GM21619 (cell line): ENCODE data around the gene GH2.
"Not testable (repeated sequence)": the region's sequence is repeated elsewhere in the genome, so short reads cannot be mapped to it uniquely, and the experiment has no call there.

ENCODE experiments used
- ATAC-seq: cut with Tn5 transposase; IDR thresholded peaks from one replicate; pipeline ENCODE4 v1.9.1; 2021; ENCODE audit not compliant: unreplicated experiment

GH2 gene

DNA sequence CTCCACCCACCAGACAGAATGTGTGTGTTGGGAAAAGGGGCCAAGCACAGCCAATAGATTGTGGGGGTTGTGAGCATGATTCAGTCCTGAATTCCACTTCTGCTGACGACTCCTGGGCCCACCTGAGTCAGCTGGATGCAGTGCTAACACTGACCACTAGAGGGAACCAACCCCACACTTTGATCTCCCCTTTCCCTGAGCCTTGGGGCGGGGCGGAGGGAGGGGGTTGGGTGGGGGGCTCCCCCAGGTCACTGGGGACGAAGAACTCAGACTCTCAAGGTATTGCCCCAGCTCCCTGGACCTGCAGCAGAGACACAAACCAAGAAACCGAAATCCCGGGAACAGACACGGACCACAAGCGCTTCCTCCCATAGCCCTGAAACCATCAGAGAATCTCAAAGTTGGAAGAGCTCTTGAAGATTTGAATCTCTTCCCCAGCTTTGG, 29.9 kb upstream of the GH2 start:
- ATAC-seq = no peak

DNA sequence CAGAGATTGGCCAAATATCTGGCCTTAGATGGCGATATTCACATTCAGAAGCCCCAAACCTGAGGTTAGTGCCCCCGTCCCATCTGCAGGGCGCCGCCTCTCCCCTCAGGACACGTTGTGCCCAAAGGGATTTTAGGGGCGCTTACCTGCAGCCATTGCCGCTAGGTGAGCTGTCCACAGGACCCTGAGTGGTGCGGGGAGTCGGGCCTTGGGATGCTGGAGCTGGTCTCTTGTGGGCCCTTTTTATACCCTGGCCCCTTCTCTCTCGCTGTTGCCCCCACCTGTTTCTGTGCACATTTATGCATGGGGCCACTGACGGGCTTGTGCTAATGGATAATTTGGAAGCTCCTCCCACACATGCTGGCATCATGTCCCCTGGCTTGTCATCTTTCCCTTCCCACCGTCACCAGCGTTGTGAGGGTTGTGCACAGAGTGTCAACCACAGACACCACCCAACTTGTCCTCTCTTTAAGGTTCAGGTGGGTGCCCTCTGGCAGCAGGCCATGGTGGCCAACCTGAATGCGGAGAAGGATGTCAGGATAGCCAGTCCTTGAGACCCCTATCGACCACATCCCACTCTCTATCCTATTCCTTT, 29.4 kb upstream of the GH2 start, which contains the start of gene CSHL1:
TSS of gene CSHL1 (minus strand) at position 218 of the 595 bp plus-strand sequence. CDS start at position 156, 62 bp downstream.
- no peak for ATAC-seq

DNA sequence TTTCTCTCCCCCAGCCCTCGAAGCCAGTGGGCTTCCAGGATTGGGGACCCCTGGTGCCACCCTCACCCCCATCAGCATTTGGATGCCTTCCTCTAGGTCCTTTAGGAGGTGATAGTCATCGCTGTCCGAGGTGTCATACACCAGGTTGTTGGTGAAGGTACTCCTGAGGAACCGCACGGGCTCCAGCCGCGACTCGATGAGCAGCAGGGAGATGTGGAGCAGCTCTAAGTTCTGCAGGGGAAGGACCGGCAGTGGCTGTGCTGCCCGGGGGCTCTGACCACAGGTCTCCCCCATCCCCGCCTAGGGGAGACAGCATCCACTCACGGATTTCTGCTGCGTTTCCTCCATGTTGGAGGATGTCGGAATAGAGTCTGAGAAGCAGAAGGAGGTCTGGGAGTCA, 28.4 kb upstream of the GH2 start:
- ATAC-seq = no peak

DNA sequence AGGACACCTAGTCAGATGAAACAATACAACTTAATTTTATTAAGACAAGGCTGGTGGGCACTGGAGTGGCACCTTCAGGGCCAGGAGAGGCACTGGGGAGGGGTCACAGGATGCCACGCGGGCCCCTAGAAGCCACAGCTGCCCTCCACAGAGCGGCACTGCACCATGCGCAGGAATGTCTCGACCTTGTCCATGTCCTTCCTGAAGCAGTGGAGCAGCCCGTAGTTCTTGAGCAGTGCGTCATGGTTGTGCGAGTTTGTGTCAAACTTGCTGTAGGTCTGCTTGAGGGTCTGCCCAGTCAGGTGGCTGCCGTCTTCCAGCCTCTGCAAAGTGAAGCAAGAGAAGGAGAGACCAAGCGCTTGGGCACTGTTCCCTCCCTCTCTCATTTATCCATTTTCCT, 27.8 kb upstream of the GH2 start:
- not testable (repeated sequence) for ATAC-seq

DNA sequence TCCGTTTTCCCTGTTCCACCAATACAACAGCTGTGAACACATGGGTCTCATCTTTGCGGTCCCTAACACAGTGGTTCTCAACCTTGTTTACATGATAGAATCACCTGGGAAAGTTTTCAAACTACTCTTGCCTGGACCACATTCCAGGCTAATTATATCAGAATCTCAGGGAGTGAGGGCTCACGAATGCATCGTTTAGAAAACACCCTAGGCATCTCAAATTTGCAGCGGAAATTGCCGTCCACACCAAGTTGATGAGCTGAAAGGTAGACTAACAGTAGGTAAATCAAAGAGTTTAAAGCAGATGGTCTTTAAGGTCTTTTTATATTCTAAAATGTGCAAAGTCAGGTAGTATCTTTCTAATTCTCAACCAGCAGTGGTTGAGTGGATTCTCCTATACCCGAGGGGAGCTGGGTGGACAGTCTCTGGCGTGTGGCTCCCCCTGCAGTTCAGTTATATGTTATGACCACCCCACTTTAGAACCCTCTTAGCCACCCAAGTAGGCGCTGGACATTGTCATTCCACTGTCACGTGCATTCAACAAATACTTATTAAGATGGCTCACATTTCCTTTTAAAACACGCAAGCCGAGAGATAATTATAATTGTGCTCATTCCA, 25.5 kb upstream of the GH2 start:
- not testable (repeated sequence) for ATAC-seq

DNA sequence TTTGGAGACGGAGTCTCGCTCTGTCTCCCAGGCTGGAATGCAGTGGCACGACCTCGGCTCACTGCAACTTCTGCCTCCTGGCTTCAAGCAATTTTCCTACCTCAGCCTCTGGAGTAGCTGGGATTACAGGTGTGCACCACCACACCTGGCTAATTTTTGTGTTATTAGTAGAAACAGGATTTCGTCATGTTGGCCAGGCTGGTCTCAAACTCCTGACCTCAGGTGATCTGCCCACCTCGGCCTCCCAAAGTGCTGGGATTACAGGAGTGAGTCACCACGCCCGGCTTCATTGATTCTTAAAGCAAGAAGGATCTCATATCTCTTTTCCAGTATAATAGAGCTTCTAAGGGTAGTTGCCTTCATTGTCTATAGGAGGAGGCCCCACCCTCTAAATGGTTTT, 23.1 kb upstream of the GH2 start:
- not testable (repeated sequence) for ATAC-seq

DNA sequence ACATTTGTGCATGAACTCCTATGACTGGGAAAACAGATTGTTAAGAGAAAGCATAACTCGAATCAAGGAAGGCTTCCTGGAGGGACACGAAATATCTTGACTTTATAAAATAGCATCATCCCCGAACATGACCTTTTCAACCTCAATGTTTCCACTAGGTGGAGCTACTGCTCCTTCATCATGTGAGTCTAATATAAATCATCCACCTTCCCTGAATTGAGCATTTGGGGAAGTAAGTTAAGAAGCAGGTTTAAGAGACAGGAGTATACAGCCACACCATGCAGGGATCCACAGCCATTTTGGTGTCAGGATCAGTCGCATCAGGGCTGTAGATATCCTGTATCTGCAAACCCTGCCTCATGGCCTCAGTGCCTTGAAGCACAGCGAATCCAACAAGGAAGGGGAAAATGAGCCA, 22.1 kb upstream of the GH2 start:
- ATAC-seq = not testable (repeated sequence)

DNA sequence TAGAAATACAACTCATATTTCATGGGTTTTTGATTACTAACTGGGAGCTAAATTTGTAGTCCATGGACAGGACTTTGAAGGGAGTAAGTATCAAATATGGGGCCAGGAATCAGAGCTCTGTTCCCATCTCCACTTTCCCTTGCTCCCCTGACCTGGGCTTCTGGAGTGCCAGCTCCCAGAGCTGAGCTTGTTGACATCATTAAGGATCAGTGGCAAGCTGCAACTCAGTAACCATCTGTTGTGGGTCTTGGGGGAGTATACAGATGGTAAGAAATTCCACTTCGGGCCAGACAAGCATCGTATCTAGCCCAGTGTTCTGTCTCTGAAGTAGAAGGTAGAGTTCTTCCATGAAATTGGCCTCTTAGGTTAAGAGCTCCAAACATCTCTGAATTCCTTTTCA, 20.2 kb upstream of the GH2 start:
- ATAC-seq = not testable (repeated sequence)

DNA sequence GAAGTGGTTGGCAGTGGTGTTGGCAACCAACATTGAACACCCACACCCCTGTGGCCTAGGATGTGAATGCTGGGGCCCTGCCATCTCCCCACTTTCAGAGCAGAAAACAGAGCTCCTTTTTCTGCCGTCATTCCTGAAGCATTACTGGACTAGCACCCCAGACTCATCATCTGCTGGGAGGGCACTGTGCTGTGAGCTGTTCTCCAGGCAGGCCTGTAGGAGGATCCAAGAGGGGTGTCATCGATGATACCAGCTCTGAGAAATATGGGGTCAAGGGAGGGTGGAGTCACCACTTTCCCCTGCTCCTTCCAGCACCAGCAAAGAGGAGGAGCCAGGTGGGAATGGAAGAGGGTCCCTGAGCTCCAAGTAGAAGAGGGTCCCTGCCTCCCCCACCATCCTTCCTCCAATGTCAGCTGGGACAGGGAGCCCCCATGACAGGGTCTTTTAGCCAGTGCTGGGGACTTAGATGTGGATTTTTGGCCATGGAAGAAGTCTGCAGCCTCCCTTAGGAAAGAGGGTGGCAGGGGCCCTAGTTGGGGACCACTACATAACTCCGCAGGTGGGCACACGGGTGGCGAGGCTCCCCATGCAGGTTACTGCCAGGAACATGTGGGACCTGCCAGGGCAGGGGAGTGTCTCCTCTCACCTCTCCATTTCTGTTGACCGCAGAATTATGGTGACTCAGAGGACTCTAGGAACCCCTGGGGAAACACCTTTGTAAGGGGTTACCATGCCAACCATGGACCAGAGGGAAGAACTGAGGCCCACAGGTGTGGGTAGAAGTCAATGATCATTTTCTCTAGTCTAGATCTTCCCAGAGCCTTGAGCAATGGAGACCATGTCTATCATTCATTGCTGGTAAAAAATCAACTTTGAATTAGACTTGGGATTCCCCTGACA, 17.4 kb upstream of the GH2 start:
- ATAC-seq = not testable (repeated sequence)

DNA sequence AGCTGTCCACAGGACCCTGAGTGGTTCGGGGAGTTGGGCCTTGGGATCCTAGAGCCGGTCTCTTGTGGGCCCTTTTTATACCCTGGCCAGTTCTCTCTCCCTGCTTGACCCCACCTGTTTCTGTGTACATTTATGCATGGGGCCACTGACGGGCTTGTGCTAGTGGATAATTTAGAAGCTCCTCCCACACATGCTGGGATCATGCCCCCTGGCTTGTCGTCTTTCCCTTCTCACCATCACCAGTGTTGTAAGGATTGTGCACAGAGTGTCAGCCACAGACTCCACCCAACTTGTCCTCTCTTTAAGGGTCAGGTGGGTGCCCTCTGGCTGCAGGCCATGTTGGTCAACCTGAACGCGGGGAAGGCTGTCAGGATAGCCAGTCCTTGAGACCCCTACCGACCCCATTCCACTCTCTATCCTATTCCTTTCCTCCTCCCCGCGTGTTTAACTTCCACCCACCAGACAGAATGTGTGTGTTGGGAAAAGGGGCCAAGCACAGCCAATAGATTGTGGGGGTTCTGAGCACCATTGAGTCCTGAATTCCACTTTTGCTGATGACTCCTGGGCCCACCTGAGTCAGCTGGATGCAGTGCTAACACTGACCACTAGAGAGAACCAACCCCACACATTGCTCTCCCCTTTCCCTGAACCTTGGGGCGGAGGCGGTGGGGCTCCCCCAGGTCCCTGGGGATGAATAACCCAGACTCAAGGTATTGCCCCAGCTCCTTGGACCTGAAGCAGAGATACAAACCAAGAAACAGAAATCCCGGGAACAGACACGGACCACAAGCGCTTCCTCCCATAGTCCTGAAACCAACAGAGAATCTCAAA, 15.0 kb upstream of the GH2 start, which contains the start of gene CSH1:
TSS of gene CSH1 (minus strand) at position 51 of the 831 bp plus-strand sequence. CDS start 63 bp downstream, outside the sequence.
- ATAC-seq = not testable (repeated sequence)

DNA sequence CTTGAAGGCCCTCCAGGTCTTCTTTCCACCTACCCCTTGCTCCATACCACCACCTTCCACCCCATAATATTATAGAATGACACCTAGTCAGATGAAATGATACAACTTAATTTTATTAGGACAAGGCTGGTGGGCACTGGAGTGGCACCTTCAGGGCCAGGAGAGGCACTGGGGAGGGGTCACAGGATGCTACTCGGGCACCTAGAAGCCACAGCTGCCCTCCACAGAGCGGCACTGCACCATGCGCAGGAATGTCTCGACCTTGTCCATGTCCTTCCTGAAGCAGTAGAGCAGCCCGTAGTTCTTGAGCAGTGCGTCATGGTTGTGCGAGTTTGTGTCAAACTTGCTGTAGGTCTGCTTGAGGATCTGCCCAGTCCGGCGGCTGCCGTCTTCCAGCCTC, 13.1 kb upstream of the GH2 start:
- ATAC-seq = not testable (repeated sequence)

DNA sequence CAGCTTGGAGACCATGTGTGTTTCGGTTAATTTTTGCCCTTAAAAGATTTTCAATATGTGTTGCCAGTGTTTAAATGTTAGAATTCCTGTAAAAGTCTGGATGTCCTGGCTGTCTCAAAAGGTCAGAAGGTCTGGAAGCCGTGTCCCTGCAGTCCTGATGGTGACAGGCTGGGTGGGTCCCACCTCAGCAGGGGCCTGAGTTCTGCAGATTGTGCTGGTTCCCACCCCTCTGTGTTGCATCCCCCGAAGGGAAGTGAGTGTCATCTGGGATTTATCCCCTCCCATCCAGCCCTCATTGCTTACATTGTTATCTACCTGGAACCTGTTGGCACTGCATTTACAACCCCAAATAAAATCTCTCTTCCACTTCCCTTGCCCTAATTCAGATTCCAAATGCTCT, 12.3 kb upstream of the GH2 start:
- not testable (repeated sequence) for ATAC-seq

DNA sequence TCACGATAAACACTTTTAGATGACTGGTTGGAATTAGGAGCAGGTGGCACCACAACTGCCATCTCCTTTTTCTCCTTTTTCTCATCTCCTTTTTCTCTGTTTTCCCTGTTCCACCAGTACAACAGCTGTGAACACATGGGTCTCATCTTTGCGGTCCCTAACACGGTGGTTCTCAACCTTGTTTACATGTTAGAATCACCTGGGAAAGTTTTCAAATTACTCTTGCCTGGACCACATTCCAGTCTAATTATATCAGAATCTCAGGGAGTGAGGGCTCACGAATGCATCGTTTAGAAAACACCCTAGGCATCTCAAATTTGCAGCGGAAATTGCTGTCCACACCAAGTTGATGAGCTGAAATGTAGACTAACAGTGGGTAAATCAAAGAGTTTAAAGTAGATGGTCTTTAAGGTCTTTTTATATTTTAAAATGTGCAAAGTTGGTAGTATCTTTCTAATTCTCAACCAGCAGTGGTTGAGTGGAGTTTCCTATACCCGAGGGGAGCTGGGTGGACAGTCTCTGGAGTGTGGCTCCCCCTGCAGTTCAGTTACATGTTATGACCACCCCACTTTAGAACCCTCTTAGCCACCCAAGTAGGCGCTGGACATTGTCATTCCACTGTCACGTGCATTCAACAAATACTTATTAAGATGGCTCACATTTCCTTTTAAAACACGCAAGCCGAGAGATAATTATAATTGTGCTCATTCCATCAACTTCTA, 10.7 kb upstream of the GH2 start:
- not testable (repeated sequence) for ATAC-seq

DNA sequence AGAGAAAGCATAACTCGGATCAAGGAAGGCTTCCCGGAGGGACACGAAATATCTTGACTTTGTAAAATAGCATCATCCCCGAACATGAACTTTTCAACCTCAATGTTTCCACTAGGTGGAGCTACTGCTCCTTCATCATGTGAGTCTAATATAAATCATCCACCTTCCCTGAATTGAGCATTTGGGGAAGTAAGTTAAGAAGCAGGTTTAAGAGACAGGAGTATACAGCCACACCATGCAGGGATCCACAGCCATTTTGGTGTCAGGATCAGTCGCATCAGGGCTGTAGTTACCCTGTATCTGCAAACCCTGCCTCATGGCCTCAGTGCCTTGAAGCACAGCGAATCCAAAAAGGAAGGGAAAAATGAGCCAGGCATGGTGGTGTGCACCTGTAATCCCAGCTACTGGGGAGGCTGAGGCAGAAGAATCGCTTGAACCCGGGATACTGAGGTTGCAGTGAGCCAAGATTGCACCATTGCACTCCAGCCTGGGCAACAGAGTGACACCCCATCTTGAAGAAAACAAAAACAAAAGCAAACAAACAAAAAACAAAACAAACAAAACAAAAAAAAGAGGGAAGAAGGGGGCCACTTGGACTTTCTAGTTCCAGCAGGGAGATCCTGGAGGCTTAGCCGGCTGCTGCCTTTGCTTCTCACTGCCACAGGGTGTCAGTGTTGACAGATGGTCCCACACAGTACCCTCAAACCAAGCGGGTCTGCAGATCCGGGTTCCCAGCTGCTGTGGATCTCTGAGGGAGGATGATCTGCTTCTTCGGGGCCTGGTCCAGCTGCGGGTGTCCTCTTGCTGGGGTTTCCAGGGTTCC, 7.5 kb upstream of the GH2 start:
- not testable (repeated sequence) for ATAC-seq

DNA sequence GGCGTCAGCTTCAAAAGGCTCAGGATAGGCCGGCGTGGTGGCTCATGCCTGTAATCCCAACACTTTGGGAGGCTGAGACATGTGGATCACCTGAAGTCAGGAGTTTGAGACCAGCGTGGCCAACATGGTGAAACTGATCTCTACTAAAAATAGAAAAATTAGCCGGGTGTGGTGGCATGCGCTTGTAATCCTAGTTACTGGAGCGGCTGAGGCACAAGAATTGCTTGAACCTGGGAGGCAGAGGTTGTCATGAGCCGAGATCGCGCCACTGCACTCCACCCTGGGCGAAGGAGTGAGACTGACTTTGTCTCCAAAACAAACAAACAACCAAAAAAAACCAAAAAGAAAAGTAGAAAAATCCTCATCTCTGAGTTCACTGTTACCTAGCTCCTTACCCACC, 3.4 kb upstream of the GH2 start:
- ATAC-seq = not testable (repeated sequence)

DNA sequence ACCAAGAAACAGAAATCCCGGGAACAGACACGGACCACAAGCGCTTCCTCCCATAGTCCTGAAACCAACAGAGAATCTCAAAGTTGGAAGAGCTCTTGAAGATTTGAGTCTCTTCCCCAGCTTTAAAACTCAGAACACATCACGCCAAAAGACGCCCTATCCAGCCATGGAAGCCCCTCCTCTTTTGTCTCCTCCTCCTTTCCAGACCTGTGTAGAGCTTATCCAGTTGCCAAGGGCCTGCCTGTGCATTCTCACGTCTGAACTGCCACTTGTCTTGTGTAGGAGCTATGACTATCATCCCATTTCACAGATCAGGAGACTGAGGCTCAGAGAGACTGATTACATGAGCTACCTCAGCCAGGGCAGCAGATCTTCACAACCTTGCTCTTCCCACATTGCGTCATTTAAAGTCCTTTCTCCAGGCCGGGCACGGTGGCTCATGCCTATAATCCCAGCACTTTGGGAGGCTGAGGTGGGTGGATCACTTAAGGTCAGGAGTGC, 932 bp upstream of the GH2 start:
- not testable (repeated sequence) for ATAC-seq

DNA sequence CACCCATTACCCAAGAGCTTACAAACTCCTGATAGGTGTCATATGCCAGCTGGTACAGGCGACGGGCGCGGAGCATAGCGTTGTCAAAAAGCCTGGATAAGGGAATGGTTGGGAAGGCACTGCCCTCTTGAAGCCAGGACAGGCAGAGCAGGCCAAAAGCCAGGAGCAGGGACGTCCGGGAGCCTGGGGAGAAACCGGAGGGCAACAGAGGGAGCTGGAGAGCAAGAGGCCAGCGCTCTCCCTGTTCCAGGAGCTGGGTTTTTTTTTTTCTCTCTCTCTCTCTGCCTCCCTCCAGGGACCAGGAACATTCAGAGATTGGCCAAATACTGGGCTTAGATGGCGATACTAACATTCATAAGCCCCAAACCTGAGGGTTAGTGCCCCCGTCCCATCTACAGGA, 407 bp downstream of the GH2 start:
- ATAC-seq = not testable (repeated sequence)

DNA sequence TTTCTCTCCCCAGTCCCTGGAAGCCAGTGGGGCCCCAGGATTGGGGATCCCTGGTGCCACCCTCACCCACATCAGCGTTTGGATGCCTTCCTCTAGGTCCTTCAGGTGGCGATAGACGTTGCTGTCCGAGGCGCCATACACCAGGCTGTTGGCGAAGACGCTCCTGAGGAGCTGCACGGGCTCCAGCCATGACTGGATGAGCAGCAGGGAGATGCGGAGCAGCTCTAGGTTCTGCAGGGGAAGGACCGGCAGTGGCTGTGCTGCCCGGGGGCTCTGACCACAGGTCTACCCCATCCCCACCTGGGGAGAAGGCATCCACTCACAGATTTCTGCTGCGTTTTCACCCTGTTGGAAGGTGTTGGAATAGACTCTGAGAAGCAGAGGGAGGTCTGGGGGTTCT, 1.0 kb downstream of the GH2 start:
- ATAC-seq = no peak

DNA sequence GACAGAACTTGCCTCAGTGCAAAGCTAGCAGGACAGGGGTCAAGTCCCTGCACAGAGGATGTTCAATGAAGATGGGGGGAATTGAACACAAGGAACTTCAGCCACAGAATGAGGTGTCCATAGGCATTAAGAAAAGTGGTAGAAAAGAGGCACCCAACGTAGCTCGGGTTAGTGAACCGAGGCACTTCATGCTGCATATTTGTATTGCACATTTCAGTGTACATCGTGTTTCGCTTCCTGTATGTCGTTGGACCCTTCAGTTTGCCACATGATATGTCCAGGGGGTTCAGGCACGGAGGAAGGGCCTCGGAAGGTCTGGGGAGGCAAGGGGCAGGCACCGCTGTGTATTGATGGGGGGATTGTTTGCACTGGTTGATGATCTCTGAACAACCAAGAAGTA, 3.3 kb downstream of the GH2 start:
- not testable (repeated sequence) for ATAC-seq
